Measurements from ENCODE around the gene FBXL22. TPM values are rescaled to one million over a fixed set of nuclear protein-coding genes. Genes with fewer than 3 reads are reported as not detected.
"Not testable (repeated sequence)": the region's sequence is repeated elsewhere in the genome, so short reads cannot be mapped to it uniquely, and the experiment has no call there.

FBXL22 gene
- total RNA-seq, 1 experiment from 2014 or later: not detected

- DNase-seq (ENCODE audit: extremely low read depth, low read depth): peak; percentile 75
Measured at GRCh38 chr15:63610209-63610841, 13.1 kb downstream of the FBXL22 start.

GRCh38 chr15:63611177-63611576 is 14.0 kb downstream of the FBXL22 start:
- no peak for DNase-seq (ENCODE audit: extremely low read depth, low read depth)

- no peak for DNase-seq (ENCODE audit: extremely low read depth, low read depth)
Measured at GRCh38 chr15:63612300-63612699, 15.1 kb downstream of the FBXL22 start.

GRCh38 chr15:63615935-63616334 is 18.7 kb downstream of the FBXL22 start:
- no peak for DNase-seq (ENCODE audit: extremely low read depth, low read depth)

- not testable (repeated sequence) for DNase-seq (ENCODE audit: extremely low read depth, low read depth)
Measured at GRCh38 chr15:63617147-63617546, 20.0 kb downstream of the FBXL22 start.

- DNase-seq (ENCODE audit: extremely low read depth, low read depth): not testable (repeated sequence)
Measured at GRCh38 chr15:63617627-63618026, 20.4 kb downstream of the FBXL22 start.

- DNase-seq (ENCODE audit: extremely low read depth, low read depth): not testable (repeated sequence)
Measured at GRCh38 chr15:63620760-63621159, 23.6 kb downstream of the FBXL22 start.

- no peak for DNase-seq (ENCODE audit: extremely low read depth, low read depth)
Measured at GRCh38 chr15:63623232-63623969, 26.2 kb downstream of the FBXL22 start.

- no peak for DNase-seq (ENCODE audit: extremely low read depth, low read depth)
Measured at GRCh38 chr15:63626955-63627354, 29.8 kb downstream of the FBXL22 start.

- no peak for DNase-seq (ENCODE audit: extremely low read depth, low read depth)
Measured at GRCh38 chr15:63628123-63628822, 31.1 kb downstream of the FBXL22 start.

GRCh38 chr15:63630036-63630751 is 33.0 kb downstream of the FBXL22 start:
- DNase-seq (ENCODE audit: extremely low read depth, low read depth): no peak

GRCh38 chr15:63633312-63633711 is 36.1 kb downstream of the FBXL22 start:
- DNase-seq (ENCODE audit: extremely low read depth, low read depth): no peak

- DNase-seq (ENCODE audit: extremely low read depth, low read depth): no peak
Measured at GRCh38 chr15:63634154-63634553, 37.0 kb downstream of the FBXL22 start.

GRCh38 chr15:63636518-63637061 is 39.4 kb downstream of the FBXL22 start:
- no peak for DNase-seq (ENCODE audit: extremely low read depth, low read depth)

- DNase-seq (ENCODE audit: extremely low read depth, low read depth): no peak
Measured at GRCh38 chr15:63638839-63639238, 41.7 kb downstream of the FBXL22 start.

GRCh38 chr15:63640146-63640545 is 43.0 kb downstream of the FBXL22 start:
- no peak for DNase-seq (ENCODE audit: extremely low read depth, low read depth)

Other genes with a start within 250 kb of the FBXL22 start
- 29.6 and 33.0 TPM in 2 replicates for gene CA12, start 215.5 kb upstream of the FBXL22 start, total RNA-seq (2014; rRNA removed; shearing (Covaris generic))
- 37.6 and 46.1 TPM in 2 replicates for gene USP3, start 92.8 kb upstream of the FBXL22 start, total RNA-seq (2014; rRNA removed; shearing (Covaris generic))
- 19.1 and 26.8 TPM in 2 replicates for gene HERC1, start 236.6 kb downstream of the FBXL22 start, total RNA-seq (2014; rRNA removed; shearing (Covaris generic))

Data from NCI-H460 (cell line).